Subcutaneous adipose tissue (tissue), 4 donors: Measurements from ENCODE around the gene RXFP2. TPM values are rescaled to one million over a fixed set of nuclear protein-coding genes. Genes with fewer than 3 reads are reported as not detected.

ENCODE experiments used
- total RNA-seq, 4 donors: library from RNA; depleted of rRNA; stranded (reverse); fragments of >200 nt; gene quantifications; one replicate each; pipeline ENCODE4 v1.1.0, GENCODE V29; 2016
- TF ChIP-seq, protein P1 (sequence below): fragments of 450-650 bp; IDR thresholded peaks from one replicate; pipeline ENCODE4 v1.5.1; 2016; ENCODE audit warnings: low read depth, mild to moderate bottlenecking, control low read depth, antibody characterized with exemption, moderate library complexity

Gene RXFP2
- total RNA-seq, 4 donors from 2014 or later: 0.33 to 1.1 (median 0.75) TPM; not detected in 1

DNA sequence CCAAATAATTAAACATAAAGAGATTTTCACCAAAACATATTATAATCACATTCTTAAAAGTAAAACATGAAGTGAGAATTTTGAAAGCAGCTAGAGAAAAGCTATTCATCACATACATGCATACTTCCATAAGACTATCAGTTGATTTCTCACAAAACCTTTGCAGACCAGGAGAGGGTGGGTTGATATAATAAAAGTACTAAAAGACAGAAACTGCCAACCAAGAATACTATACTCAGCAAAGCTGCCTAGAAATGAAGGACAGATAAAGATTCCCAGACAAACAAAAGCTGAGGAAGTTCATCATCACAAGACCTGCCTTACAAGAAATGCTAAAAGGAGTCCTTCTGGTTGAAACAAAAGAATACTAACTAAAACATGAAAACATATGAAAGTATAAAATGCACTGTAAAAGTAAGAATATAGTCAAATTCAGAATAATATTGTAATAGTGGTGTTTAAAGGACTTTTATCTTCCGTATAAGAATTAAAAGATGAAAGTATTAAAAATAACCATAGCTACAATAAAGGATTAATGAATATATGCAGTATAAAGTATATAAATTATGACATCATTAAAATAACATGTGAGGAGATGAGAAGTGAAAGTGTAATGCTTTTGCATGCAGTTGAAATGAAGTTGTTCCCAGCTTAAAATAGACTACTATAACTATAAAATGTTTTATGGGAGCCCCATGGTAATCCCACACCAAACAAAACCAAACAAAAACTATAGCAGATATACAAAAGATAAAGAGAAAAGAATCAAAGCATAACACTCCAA, 76.2 kb downstream of the RXFP2 start:
- TF ChIP-seq, protein P1, sequence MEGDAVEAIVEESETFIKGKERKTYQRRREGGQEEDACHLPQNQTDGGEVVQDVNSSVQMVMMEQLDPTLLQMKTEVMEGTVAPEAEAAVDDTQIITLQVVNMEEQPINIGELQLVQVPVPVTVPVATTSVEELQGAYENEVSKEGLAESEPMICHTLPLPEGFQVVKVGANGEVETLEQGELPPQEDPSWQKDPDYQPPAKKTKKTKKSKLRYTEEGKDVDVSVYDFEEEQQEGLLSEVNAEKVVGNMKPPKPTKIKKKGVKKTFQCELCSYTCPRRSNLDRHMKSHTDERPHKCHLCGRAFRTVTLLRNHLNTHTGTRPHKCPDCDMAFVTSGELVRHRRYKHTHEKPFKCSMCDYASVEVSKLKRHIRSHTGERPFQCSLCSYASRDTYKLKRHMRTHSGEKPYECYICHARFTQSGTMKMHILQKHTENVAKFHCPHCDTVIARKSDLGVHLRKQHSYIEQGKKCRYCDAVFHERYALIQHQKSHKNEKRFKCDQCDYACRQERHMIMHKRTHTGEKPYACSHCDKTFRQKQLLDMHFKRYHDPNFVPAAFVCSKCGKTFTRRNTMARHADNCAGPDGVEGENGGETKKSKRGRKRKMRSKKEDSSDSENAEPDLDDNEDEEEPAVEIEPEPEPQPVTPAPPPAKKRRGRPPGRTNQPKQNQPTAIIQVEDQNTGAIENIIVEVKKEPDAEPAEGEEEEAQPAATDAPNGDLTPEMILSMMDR: no peak

DNA sequence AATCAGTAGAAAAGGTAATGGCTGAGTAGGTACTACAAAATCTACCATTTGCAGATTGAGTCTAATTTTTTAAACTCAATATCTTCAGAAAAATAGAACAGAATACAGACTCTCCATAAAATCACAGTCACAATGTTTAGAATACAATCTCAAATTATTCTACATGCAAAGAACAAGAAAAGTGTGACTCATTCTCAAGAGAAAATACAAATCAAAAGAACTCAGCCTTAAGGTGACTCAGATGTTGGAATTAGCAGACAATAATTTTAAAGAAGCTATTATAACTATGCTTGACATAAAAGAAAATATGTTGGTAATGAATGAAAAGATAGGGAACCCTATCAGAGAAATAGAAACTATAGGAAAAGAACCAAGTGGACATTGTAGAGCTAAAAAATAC, 78.9 kb downstream of the RXFP2 start:
- TF ChIP-seq, protein P1: no peak

DNA sequence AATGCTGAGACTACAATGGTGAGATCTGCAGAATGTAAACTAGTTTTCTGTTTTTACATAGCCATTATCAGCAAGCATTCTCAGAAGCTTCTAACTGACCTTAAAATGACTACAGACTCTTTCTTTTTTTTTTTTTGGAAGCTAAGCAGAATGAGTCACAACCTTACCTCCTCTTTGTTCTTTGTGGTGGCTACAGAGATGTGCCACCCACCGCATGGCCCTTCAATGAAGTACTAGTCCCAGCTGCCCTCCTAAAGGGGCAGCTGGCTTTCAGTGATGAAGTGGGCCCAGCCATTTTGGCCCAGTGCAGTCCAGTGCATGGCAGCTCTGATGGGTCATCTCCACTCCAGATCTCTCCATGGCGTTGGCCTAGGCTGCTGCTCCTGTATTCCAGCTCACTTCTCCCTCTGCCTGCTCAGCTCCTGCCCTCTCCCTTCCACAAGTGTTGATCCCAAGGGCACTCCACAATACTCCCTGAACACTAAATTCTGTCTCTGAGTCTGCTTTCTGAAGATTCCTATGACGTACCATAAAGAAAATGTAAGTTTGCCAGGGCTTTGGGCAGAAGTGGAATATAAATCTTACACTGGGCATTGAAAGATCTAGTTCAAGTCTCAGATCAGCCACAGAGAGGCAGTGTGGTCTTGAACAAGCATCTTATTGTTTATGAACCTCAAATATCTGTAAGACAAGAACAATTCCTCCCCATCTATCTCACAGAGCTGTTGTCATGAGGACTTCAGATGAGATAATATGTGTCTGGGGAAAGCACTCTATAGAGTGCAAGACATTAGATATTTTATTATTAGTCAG, 85.6 kb downstream of the RXFP2 start:
- TF ChIP-seq, protein P1: no peak

DNA sequence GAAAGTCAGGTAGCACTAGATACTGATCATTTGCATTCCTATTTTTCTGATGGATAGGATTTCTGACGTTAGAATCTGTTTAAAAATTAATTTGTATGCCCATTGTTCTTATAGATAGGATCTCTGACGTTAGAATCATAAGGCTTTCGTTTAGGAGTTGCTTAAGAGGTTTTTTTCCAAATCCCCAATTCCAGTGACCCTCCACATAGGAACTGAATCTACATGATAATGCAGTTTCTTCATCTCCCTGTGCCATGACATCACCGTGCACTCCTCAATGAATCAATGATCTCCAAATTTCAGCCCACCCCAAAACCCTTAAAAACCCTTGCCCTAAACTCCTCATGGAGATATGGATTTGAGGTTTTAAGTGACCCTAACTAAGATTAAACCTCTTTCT, 87.2 kb downstream of the RXFP2 start:
- TF ChIP-seq, protein P1: no peak

DNA sequence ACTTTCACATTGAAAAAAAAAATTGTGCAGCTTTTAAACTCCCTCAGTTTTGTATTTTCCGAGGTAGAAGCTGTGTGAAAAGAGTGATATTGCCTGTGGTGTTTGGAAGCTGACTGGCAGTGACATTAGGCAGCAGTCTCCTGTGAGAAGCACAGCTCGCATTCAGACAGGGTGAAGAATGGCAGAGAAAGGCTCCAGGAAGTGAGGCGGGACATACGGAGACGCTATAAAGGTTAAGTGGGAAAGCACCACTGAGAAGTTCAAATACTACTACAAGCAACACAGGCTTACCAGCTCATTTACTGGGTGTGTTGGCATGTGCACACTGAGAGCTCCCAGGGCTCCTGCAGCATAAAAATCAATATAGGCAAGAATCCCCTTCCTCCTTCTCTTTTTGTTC, 88.4 kb downstream of the RXFP2 start:
- TF ChIP-seq, protein P1: no peak

DNA sequence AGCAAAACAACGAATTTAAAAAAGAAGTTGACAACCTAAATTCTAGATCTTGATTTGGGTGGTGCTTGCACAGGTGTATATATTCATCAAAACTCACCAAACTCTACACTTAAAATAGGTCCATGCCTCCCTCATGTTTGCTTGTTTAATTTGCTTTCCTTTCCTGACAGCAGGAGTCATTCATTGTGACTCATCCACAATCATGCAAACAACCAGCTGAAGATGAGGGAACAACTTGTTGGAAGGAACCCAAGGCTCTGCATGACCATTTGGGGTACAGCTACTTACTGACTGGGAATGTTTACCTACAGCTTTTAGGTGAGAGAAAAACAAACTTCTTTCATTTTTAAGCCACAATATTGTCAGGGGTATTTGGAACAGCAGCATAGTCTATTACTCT, 96.6 kb downstream of the RXFP2 start:
- TF ChIP-seq, protein P1: no peak

DNA sequence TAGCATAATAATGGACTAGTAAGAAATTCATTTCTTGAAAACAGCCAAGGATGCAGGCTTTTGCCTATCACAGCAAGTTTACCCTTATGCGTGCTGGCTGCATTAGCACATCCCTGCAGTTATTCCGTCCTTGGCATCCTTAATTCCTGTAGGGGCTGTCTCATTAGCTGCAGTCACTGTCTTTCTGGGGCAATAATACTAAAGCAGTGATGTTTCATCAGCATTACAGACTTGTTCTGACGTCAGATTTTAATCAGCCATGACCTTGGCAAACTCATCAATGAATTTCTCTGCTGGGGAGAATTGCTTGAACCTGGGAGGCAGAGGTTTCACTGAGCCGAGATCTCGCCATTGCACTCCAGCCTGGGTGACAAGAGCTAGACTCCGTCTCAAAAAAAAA, 103.7 kb downstream of the RXFP2 start:
- TF ChIP-seq, protein P1: no peak
